D721Med (cell line): ENCODE data around the gene PIKFYVE.

Experiments used
- DNase-seq: peaks from one replicate; pipeline ENCODE4 v3.0.0; 2011; ENCODE audit warnings: low spot score; ENCODE audit not compliant: insufficient read length
- FAIRE-seq: peaks from 2 replicates; lab custom pipeline; 2011; peaks lifted over from hg19 to GRCh38; lab: Jason Lieb, UNC
- CTCF ChIP-seq: IDR thresholded peaks from 2 replicates; pipeline ENCODE4 v1.5.1; 2012; ENCODE audit warnings: mild to moderate bottlenecking, control low read depth; ENCODE audit not compliant: insufficient read depth; ENCODE audit errors: missing control alignments

PIKFYVE gene

GRCh38 chr2:208304695-208305094 is 38.6 kb downstream of the PIKFYVE start:
- FAIRE-seq: no peak
- no peak for TF ChIP-seq CTCF

GRCh38 chr2:208306291-208306690 is 40.2 kb downstream of the PIKFYVE start:
- DNase-seq (no peak), FAIRE-seq (no peak)
- TF ChIP-seq CTCF: no peak

More at GRCh38 chr2:208304695-208305094, 38.6 kb downstream of the PIKFYVE start:
- DNase-seq: no peak

GRCh38 chr2:208311321-208311720 is 45.3 kb downstream of the PIKFYVE start:
- no peak for TF ChIP-seq CTCF
- FAIRE-seq: no peak
- DNase-seq: no peak

GRCh38 chr2:208311954-208312353 is 45.9 kb downstream of the PIKFYVE start:
- FAIRE-seq (no peak), DNase-seq (no peak)
- TF ChIP-seq CTCF: no peak

GRCh38 chr2:208315081-208315788 is 49.2 kb downstream of the PIKFYVE start:
- no peak for DNase-seq
- FAIRE-seq: no peak
- TF ChIP-seq CTCF: no peak

- FAIRE-seq (peak; percentile 35), DNase-seq (no peak)
- no peak for TF ChIP-seq CTCF
Measured at GRCh38 chr2:208318127-208318526, 52.1 kb downstream of the PIKFYVE start.

- TF ChIP-seq CTCF: no peak
- DNase-seq (no peak), FAIRE-seq (no peak)
Measured at GRCh38 chr2:208319391-208319790, 53.3 kb downstream of the PIKFYVE start.
